ENCODE data around the gene MFSD11.
"Not testable (repeated sequence)": the region's sequence is repeated elsewhere in the genome, so short reads cannot be mapped to it uniquely, and the experiment has no call there.

The MFSD11 gene

GRCh38 chr17:76737676-76738467 is at the start of gene MFSD11:
Gene MFSD11, plus strand, starts transcription at chr17:76738119. Its CDS starts 234 bp downstream, at chr17:76738353.
- peak; percentile 87 for DNase-seq (ENCODE audit: low spot score)

- no peak for DNase-seq (ENCODE audit: low spot score)
These were observed 49.7 kb upstream of the MFSD11 start for GRCh38 chr17:76688165-76688622.

DNA sequence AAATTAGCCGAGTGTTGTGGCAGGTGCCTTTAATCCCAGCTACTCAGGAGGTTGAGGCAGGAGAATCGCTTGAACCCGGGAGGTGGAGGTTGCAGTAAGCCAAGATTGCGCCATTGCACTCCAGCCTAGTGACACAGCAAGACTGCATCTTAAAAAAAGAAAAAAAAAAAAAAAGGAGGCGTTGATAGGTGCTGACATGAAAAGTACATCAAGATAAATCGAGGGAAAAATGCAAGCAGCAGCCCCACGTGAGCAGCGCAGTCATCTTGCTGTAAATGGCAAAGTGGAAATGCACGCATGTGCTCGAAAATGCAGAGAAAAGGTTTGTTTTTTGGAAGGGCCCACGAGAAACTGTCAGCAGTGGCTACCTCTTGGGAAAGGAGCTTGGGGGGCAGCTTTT is 48.1 kb upstream of the MFSD11 start:
- no peak for DNase-seq (ENCODE audit: low spot score)

GRCh38 chr17:76690596-76691280 is 47.2 kb upstream of the MFSD11 start:
- no peak for DNase-seq (ENCODE audit: low spot score)

GRCh38 chr17:76691379-76692191 is 46.3 kb upstream of the MFSD11 start:
- no peak for DNase-seq (ENCODE audit: low spot score)

GRCh38 chr17:76695059-76695831 is 42.7 kb upstream of the MFSD11 start:
- DNase-seq (ENCODE audit: low spot score): no peak

DNA sequence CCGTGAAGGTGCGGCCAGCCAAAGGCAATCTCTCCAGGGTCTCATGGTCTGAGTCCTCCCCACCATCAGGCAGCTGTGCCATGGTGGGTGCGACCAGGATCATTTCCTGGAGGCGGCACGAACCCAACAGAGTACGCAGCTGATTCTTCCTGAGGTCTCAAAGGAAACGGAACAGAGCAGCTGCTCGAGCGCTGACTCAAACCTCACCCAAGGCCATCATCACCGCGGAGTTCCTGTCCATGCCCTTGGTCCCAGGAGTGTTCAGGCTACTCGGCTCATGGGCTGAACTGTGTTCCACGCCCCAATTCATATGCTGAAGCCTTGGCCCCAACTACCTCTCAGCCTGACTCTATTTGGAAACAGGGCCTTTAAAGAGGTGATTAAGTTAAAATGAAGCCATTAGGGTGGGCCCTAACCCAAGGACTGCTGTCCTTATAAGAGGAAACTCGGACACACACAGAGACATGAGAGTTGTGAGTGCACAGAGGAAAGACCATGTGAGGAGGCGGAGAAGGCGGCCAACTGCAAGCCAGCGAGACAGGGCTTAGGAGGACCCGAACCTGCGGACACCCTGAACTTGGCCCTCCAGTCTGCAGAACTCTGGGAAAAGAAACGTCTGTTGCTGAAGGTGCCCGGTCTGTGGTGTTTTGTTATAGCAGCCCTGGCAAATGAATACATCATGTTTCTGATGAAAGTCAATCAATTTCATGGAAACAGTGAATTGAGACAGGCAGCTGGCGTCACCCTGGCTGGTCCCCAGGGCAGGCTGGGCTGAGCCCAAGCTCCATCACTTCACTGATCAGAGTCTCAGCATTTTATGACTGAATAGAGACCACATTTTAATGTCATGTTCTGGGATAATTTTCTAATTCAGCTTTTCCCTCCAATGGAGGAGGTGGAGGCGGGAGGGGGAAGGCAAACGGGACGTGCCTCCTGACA is 40.9 kb upstream of the MFSD11 start:
- no peak for DNase-seq (ENCODE audit: low spot score)

- DNase-seq (ENCODE audit: low spot score): peak; percentile 45
These were observed 40.0 kb upstream of the MFSD11 start for GRCh38 chr17:76697702-76698465.

GRCh38 chr17:76698466-76698977 is 39.4 kb upstream of the MFSD11 start:
- DNase-seq (ENCODE audit: low spot score): not testable (repeated sequence)

DNA sequence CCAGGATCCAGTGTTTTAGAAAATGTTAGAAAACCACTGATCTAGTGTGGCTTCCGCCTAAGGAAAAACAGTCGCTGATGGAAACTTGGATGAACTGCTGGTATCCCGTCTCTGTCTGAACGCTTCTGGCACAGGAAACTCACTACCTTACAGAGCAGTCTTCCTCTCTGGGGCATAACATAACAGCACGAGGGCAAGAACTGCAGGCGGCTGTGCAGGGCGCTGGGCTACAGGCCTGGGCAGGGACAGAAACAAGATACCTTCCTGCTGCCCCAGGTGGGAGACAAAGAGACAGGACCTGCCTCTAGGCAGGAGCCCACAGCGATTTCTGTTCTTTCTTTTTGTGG is 37.7 kb upstream of the MFSD11 start:
- DNase-seq (ENCODE audit: low spot score): no peak

DNA sequence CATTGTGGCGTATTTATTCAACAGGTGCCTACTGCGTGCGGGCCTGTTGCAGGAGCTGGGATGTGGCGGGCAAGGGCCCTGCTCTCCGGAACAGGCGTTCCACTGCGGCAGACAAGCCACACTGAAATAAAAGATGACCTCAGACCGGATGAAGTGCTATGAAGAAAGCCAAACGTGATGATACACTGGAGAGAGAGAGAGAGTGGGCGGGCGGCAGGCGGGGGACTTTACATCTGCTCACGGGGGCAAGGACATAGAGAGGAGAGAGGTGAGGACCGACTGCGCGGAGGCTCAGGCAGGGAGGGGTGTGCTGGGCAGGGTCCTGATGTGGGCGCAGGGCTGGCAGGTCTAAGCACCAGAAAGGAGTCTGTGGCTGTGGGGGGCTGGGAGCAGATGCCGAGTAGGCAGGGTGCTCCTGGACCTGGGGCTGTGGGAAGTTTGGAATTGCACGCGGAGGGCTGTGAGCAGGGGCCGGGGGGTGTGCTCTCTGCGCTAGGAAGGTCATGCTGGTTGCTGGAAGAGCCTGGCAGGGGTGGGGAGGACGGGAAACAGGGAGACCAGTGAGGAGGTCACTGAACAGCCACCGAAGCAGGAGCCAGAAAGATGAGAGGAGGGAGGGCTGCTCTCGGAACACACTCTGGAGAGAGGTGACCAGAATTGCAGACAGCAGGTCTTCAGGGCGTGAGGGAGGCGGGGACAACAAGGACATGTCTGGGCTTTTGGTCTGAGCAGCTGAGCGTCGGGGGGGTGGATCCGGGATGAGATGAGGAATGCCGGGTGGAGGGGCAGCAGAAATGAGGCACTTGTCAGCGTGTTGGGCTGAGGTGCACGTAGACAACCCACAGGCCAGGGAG is 37.1 kb upstream of the MFSD11 start:
- DNase-seq (ENCODE audit: low spot score): peak; percentile 67

DNA sequence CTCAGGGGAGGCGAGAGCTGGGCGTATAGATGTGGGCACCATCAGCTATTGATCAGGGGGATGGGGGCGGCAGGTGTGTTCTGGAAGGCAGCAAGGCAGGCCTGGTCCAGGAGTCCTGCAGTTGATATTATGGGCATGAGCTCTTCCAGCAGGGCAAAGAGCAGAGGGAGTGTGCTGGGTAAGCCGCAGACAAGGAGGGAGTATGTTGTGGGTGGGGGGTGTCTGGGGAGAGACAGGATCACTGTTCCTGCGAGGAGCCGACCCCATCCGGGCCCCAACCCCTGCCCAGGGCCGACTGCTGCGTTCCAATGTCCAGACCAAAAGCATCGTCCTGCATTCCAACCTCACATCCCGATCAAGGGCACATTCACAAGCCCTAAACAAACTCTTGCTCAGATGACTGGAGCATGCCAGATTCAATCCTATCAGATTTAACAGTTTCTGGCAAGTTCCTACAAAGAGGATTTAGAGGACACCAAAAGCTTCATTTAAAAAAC is 36.4 kb upstream of the MFSD11 start:
- DNase-seq (ENCODE audit: low spot score): no peak

DNA sequence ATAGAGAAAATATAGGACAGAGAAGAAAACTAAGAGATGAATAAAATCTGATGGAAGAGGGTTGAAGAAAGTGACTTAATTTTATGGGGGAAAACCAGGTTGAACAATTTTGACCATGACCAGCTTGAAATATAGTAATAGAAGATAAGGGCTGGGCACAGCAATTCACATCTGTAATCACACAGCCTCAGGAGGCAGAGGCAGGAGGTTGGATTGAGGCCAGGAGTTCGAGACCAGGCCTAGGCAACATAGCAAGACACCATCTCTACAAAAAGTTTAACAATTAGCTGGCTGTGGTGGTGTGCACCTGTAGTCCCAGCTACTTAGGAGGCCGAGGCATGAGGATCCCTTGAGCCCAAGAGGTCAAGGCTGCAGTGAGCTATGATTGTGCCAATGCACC is 35.8 kb upstream of the MFSD11 start:
- no peak for DNase-seq (ENCODE audit: low spot score)

- no peak for DNase-seq (ENCODE audit: low spot score)
These were observed 34.8 kb upstream of the MFSD11 start for GRCh38 chr17:76702941-76703637.

DNA sequence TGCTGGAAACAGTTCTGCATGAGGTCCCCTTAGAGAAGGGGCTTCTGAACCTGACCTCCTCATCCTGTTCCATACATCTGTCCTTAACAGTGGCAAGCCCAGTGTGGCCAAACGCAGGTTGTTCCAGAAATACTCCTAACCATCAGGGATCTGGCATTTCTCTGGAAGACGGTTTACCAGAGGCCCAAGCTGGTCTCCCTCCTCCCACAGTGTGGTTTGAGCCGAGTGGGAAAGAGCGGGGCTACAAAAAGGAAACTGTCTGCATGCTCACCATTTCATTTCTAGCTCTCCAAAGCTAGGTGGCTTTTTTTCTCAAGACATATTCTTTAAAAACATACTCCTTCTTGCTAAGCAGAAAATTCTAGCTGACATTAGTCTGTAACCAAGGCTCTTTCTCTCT is 33.1 kb upstream of the MFSD11 start:
- DNase-seq (ENCODE audit: low spot score): no peak

- DNase-seq (ENCODE audit: low spot score): no peak
These were observed 31.1 kb upstream of the MFSD11 start for GRCh38 chr17:76706817-76707216.

GRCh38 chr17:76707985-76708807 is 29.7 kb upstream of the MFSD11 start:
- DNase-seq (ENCODE audit: low spot score): peak; percentile 47

All from cerebellar cortex (tissue), 1 donor.